H1 (cell line): ENCODE measurements around the gene NELL2. TPM values are rescaled to one million over a fixed set of nuclear protein-coding genes. Genes with fewer than 3 reads are reported as not detected.

Experiments
- CTCF ChIA-PET: fragments of 300-600 bp; sonication (Branson Sonifier 250); formaldehyde crosslinking; loops from one replicate; lab custom pipeline; 2021; ENCODE audit not compliant: partially characterized antibody; lab: Charles Lee
- POLR2A ChIA-PET: fragments of 300-600 bp; sonication (Branson Sonifier 250); formaldehyde crosslinking; loops from one replicate; lab custom pipeline; 2021; ENCODE audit warnings: inconsistent platforms; ENCODE audit not compliant: partially characterized antibody; lab: Charles Lee
- DNase-seq, 2 experiments: peaks; one replicate each; pipeline versions ENCODE4 v3.0.0 to v3.0.0-alpha.2; 2010 to 2022; ENCODE audit warnings: low spot score in 2 of 2, low read depth in 1 of 2, mixed read lengths in 1 of 2
- FAIRE-seq: peaks from 2 replicates; lab custom pipeline; 2011; peaks lifted over from hg19 to GRCh38; lab: Jason Lieb, UNC
- H2AFZ ChIP-seq: 2 replicates; pipeline ENCODE4 v1.8.1; 2012; ENCODE audit warnings: low read length, inconsistent platforms
- H2AK5ac ChIP-seq: 2 replicates; pipeline ENCODE4 v1.6.1; 2013; ENCODE audit warnings: low read depth, low read length
- H2BK120ac ChIP-seq: replicated peaks from 2 replicates; pipeline ENCODE3; 2013; ENCODE audit warnings: low read depth, low read length, inconsistent platforms
- H2BK12ac ChIP-seq: 2 replicates; pipeline ENCODE4 v1.6.1; 2013; ENCODE audit warnings: low read depth, low read length
- H2BK15ac ChIP-seq: 2 replicates; pipeline ENCODE4 v1.6.1; 2013; ENCODE audit warnings: low read length
- H2BK20ac ChIP-seq: 2 replicates; pipeline ENCODE4 v1.6.1; 2013; ENCODE audit warnings: low read length
- H2BK5ac ChIP-seq: 2 replicates; pipeline ENCODE4 v1.6.1; 2013; ENCODE audit warnings: low read depth, low read length
- H3K14ac ChIP-seq: 2 replicates; pipeline ENCODE4 v1.6.1; 2013; ENCODE audit warnings: inconsistent platforms; ENCODE audit not compliant: insufficient read length
- H3K18ac ChIP-seq: 2 replicates; pipeline ENCODE4 v1.6.1; 2013; ENCODE audit warnings: low read length; ENCODE audit errors: extremely low read depth
- H3K23ac ChIP-seq: 2 replicates; pipeline ENCODE4 v1.6.1; 2013; ENCODE audit warnings: inconsistent platforms; ENCODE audit not compliant: insufficient read length
- H3K23me2 ChIP-seq: 2 replicates; pipeline ENCODE4 v1.6.1; 2013; ENCODE audit warnings: low read depth, low read length
- H3K27ac ChIP-seq: 2 replicates; pipeline ENCODE4 v1.6.1; 2011; ENCODE audit warnings: low read depth, low read length, inconsistent platforms
- H3K27me3 ChIP-seq, 4 experiments: replicated peaks in 1 of 4; 1 replicate in 1 of 4; 2 replicates in 3 of 4; pipeline versions ENCODE4 v1.6.1 to v1.8.1; 2011 to 2013; ENCODE audit warnings: low read length in 3 of 4, mild to moderate bottlenecking in 3 of 4, inconsistent platforms in 2 of 4, mixed read lengths in 2 of 4, moderate library complexity in 1 of 4; ENCODE audit not compliant: control insufficient read depth in 3 of 4, insufficient read depth in 3 of 4; ENCODE audit errors: extremely low read depth in 1 of 4
- H3K36me3 ChIP-seq, 4 experiments: 2 replicates each; pipeline versions ENCODE4 v1.6.1 to v1.8.1; 2011 to 2013; ENCODE audit warnings: mild to moderate bottlenecking in 4 of 4, low read length in 3 of 4, moderate library complexity in 2 of 4, control low read depth in 1 of 4, inconsistent platforms in 1 of 4; ENCODE audit not compliant: insufficient read depth in 4 of 4, control insufficient read depth in 2 of 4
- H3K4ac ChIP-seq: replicated peaks from 2 replicates; pipeline ENCODE3; 2013; ENCODE audit warnings: low read length, low read depth, mixed read lengths, inconsistent platforms; ENCODE audit not compliant: insufficient read length
- H3K4me1 ChIP-seq, 4 experiments: replicated peaks in 1 of 4; 1 replicate in 1 of 4; 2 replicates in 3 of 4; pipeline versions ENCODE4 v1.6.1 to v1.8.1; 2011 to 2013; ENCODE audit warnings: low read length in 3 of 4, inconsistent platforms in 2 of 4, mixed read lengths in 1 of 4; ENCODE audit not compliant: insufficient read depth in 4 of 4, control insufficient read depth in 3 of 4
- H3K4me2 ChIP-seq, 2 experiments: 2 replicates each; pipeline versions ENCODE4 v1.6.1 to v1.8.1; 2011 to 2013; ENCODE audit warnings: low read depth in 2 of 2, low read length in 2 of 2, control low read depth in 1 of 2, inconsistent platforms in 1 of 2, mild to moderate bottlenecking in 1 of 2; ENCODE audit not compliant: insufficient read depth in 1 of 2
- H3K4me3 ChIP-seq, 4 experiments: fragments of 200-600, 300-600 bp in 1 of 4; sonication (generic), shearing (Covaris generic), sonication (Bioruptor Twin) in 1 of 4; 2 replicates each; pipeline versions ENCODE4 v1.5.1 to v1.8.1; 2011 to 2016; ENCODE audit warnings: low read length in 4 of 4, low read depth in 3 of 4, control low read depth in 2 of 4, inconsistent platforms in 2 of 4, mild to moderate bottlenecking in 2 of 4, mixed read lengths in 1 of 4, moderate library complexity in 1 of 4; ENCODE audit not compliant: insufficient read depth in 2 of 4; ENCODE audit errors: extremely low read depth in 1 of 4
- H3K56ac ChIP-seq: replicated peaks from 2 replicates; pipeline ENCODE3; 2013; ENCODE audit warnings: low read depth, mild to moderate bottlenecking, mixed read lengths, low read length, inconsistent platforms; ENCODE audit not compliant: insufficient read length
- H3K79me1 ChIP-seq: 2 replicates; pipeline ENCODE4 v1.6.1; 2013; ENCODE audit warnings: low read depth, low read length, control low read depth
- H3K79me2 ChIP-seq, 2 experiments: 2 replicates each; pipeline versions ENCODE4 v1.6.1 to v1.8.1; 2012 to 2013; ENCODE audit warnings: low read length in 2 of 2, mild to moderate bottlenecking in 2 of 2, inconsistent platforms in 1 of 2; ENCODE audit not compliant: insufficient read depth in 2 of 2, control insufficient read depth in 1 of 2
- H3K9ac ChIP-seq, 4 experiments: replicated peaks in 1 of 4; 1 replicate in 1 of 4; 2 replicates in 3 of 4; pipeline versions ENCODE4 v1.6.1 to v1.8.1; 2011 to 2013; ENCODE audit warnings: low read depth in 3 of 4, low read length in 3 of 4, control low read depth in 2 of 4, mild to moderate bottlenecking in 2 of 4, moderate library complexity in 2 of 4, inconsistent platforms in 1 of 4; ENCODE audit errors: extremely low read depth in 1 of 4
- H3K9me3 ChIP-seq, 2 experiments: 2 replicates each; pipeline versions ENCODE4 v1.6.1 to v1.8.1; 2012 to 2013; ENCODE audit warnings: mild to moderate bottlenecking in 2 of 2, moderate library complexity in 2 of 2, control low read depth in 1 of 2, inconsistent platforms in 1 of 2, low read depth in 1 of 2, low read length in 1 of 2, mixed read lengths in 1 of 2; ENCODE audit not compliant: insufficient read depth in 2 of 2
- H4K20me1 ChIP-seq, 2 experiments: replicated peaks in 1 of 2; 2 replicates each; pipeline versions ENCODE3 to v1.8.1; 2011 to 2013; ENCODE audit warnings: inconsistent platforms in 2 of 2, low read length in 2 of 2, mild to moderate bottlenecking in 1 of 2; ENCODE audit not compliant: insufficient read depth in 2 of 2, control insufficient read depth in 1 of 2
- H4K5ac ChIP-seq: 2 replicates; pipeline ENCODE4 v1.6.1; 2013; ENCODE audit warnings: low read length, low read depth, mixed read lengths, inconsistent platforms; ENCODE audit not compliant: insufficient read length
- H4K8ac ChIP-seq: 2 replicates; pipeline ENCODE4 v1.8.0; 2013; ENCODE audit warnings: mild to moderate bottlenecking, moderate library complexity, low read length, inconsistent platforms; ENCODE audit not compliant: insufficient read depth; ENCODE audit errors: extremely low read depth
- H4K91ac ChIP-seq: replicated peaks from 2 replicates; pipeline ENCODE3; 2013; ENCODE audit warnings: low read length, mixed read lengths, inconsistent platforms; ENCODE audit not compliant: insufficient read length
- ASH2L ChIP-seq: fragments of 200-600, 300-600 bp; sonication (generic); IDR thresholded peaks from one replicate; pipeline ENCODE4 v1.7.1; 2017; ENCODE audit warnings: low read length
- CEBPB ChIP-seq: IDR thresholded peaks from 2 replicates; pipeline ENCODE4 v1.6.1; 2012; ENCODE audit warnings: low read depth, low read length
- CHD2 ChIP-seq: IDR thresholded peaks from 2 replicates; pipeline ENCODE4 v1.6.1; 2012; ENCODE audit warnings: low read length, improper control_type of control experiment
- E2F6 ChIP-seq: IDR thresholded peaks from 2 replicates; pipeline ENCODE4 v1.6.1; 2012; ENCODE audit warnings: inconsistent platforms
- GTF2F1 ChIP-seq: IDR thresholded peaks from 2 replicates; pipeline ENCODE4 v1.6.1; 2012; ENCODE audit warnings: low read depth, low read length, improper control_type of control experiment, borderline replicate concordance
- POLR2AphosphoS5 ChIP-seq: IDR thresholded peaks from 2 replicates; pipeline ENCODE4 v1.6.1; 2011; ENCODE audit warnings: low read depth, low read length
- SAP30 ChIP-seq: fragments of 300-600 bp; sonication (generic); IDR thresholded peaks from 2 replicates; pipeline ENCODE4 v1.7.1; 2012; ENCODE audit warnings: low read length, moderate library complexity, mild to moderate bottlenecking, inconsistent platforms; ENCODE audit not compliant: insufficient read depth, insufficient replicate concordance
- SRF ChIP-seq: IDR thresholded peaks from 2 replicates; pipeline ENCODE4 v1.6.1; 2011; ENCODE audit warnings: mild to moderate bottlenecking, low read depth, low read length, moderate library complexity
- SUZ12 ChIP-seq: fragments of 200-600 bp; sonication (generic); IDR thresholded peaks from 2 replicates; pipeline ENCODE4 v1.6.1; 2012; ENCODE audit warnings: mild to moderate bottlenecking, inconsistent platforms, low read length, moderate library complexity, mixed read lengths
- TEAD4 ChIP-seq: IDR thresholded peaks from 2 replicates; pipeline ENCODE4 v1.6.1; 2012; ENCODE audit warnings: low read depth, low read length, inconsistent platforms, mixed read lengths
- USF2 ChIP-seq: IDR thresholded peaks from 2 replicates; pipeline ENCODE4 v1.6.1; 2011; ENCODE audit warnings: low read length, improper control_type of control experiment
- WGBS, 2 experiments: shearing (Covaris generic) in 1 of 2; methylation state at CpG; one replicate each; pipeline versions ENCODE4 v1.1.6 to v1.1.7; 2013 to 2015; ENCODE audit warnings: low lambda C conversion rate in 2 of 2, mixed read lengths in 2 of 2, inconsistent platforms in 1 of 2, low coverage in 1 of 2, missing lambda C conversion rate in 1 of 2; ENCODE audit not compliant: insufficient replicate concordance in 2 of 2, insufficient coverage in 1 of 2, insufficient read length in 1 of 2; ENCODE audit errors: extremely low coverage in 1 of 2, missing lambda C conversion rate in 1 of 2; 5-methylcytosine and 5-hydroxymethylcytosine counted together
- polyA plus RNA-seq, 7 experiments: library from polyadenylated mRNA; depleted of rRNA in 3 of 7; stranded (reverse) in 5 of 7; unstranded in 2 of 7; fragments of >200 nt in 5 of 7; fragments of 200-250 nt in 2 of 7; gene quantifications; 1 replicate in 5 of 7; 2 replicates in 1 of 7; 4 replicates in 1 of 7; pipeline versions ENCODE4 v1.2.1 to v1.2.3, GENCODE V29; 2011 to 2013; ENCODE audit warnings: missing spikeins in 2 of 7, mixed read lengths in 2 of 7
- total RNA-seq: library from RNA; stranded (reverse); fragmentation: NEBNext Ultra II Directional; extraction: Animal tissue kit (Norgen Biotek cat#: 25700); gene quantifications from 2 replicates; pipeline ENCODE4 v1.2.1, GENCODE V29; 2021

Gene NELL2
- total and polyA plus RNA-seq, 2 of the 8 experiments (the other 6 are each of a cell fraction or from before 2014, with no cell fraction given): 54.2 to 56.8 TPM

GRCh38 chr12:44611538-44611937 is 264.6 kb downstream of the NELL2 start:
- POLR2A ChIA-PET: no interaction called here
- FAIRE-seq: no peak
- WGBS, 2 experiments: 71% methylated on average over 1 of the region's 1 CpG; no CpG with 5 or more reads in 1 of the 2 experiments

More at GRCh38 chr12:44611538-44611937, 264.6 kb downstream of the NELL2 start:
- CTCF ChIA-PET: interaction anchor here (1.2 kb wide), 2 partner anchors 14 to 165 kb away, joined by 3 read pairs; no protein-coding TSS in a partner anchor
- no peak overlapping the region for H2BK15ac ChIP-seq
- no peak overlapping the region for H2BK5ac ChIP-seq
- no peaks in the 10 kb centered on the region for H3K27me3 ChIP-seq
- H3K18ac ChIP-seq: no peak overlapping the region
- H3K4me2 ChIP-seq: no peak overlapping the region
- no peak overlapping the region for H3K9ac ChIP-seq
- H3K56ac ChIP-seq: no peak overlapping the region
- no peak overlapping the region for H4K91ac ChIP-seq
- H2AFZ ChIP-seq: no peak overlapping the region
- TF ChIP-seq ASH2L (no peak), CHD2 (no peak), CEBPB (no peak), POLR2AphosphoS5 (no peak), SRF (no peak), GTF2F1 (no peak), TEAD4 (no peak), SAP30 (no peak), USF2 (no peak), SUZ12 (no peak), E2F6 (no peak)
- no peaks in the 10 kb centered on the region for H3K23me2 ChIP-seq
- H2BK120ac ChIP-seq: no peak overlapping the region
- no peak overlapping the region for H2AK5ac ChIP-seq
- no peak overlapping the region for H4K5ac ChIP-seq
- no peak overlapping the region for H3K4ac ChIP-seq
- H3K79me1 ChIP-seq: no peaks in the 10 kb centered on the region
- H3K27ac ChIP-seq: no peak overlapping the region
- H3K4me1 ChIP-seq: no peaks in the 10 kb centered on the region
- H3K4me3 ChIP-seq: no peak overlapping the region
- no peaks in the 10 kb centered on the region for H4K20me1 ChIP-seq
- H3K9me3 ChIP-seq: no peaks in the 10 kb centered on the region
- no peak overlapping the region for H2BK20ac ChIP-seq
- no peak overlapping the region for H3K23ac ChIP-seq
- no peak overlapping the region for H3K14ac ChIP-seq
- H2BK12ac ChIP-seq: no peak overlapping the region
- H3K79me2 ChIP-seq: no peaks in the 10 kb centered on the region
- no peak for DNase-seq
- peaks cover 0 to 5% (median 1%) of the 10 kb centered on the region in 4 experiments; a peak in 2 of 8 replicates for H3K36me3 ChIP-seq
- no peak overlapping the region for H4K8ac ChIP-seq
